Large intestine (tissue), 3 donors: ENCODE results near the gene TTC24. TPM values are rescaled to one million over a fixed set of nuclear protein-coding genes. Genes with fewer than 3 reads are reported as not detected.
"Not testable (repeated sequence)": the region's sequence is repeated elsewhere in the genome, so short reads cannot be mapped to it uniquely, and the experiment has no call there.

ENCODE experiments used
- DNase-seq, 2 donors: peaks; one replicate each; pipeline versions ENCODE4 v3.0.0 to v3.0.0-alpha.2; 2013
- H3K27ac ChIP-seq: one replicate; pipeline ENCODE4 v1.5.1; 2013; ENCODE audit warnings: low read length
- H3K27me3 ChIP-seq: 2 replicates; pipeline ENCODE4 v1.6.1; 2013; ENCODE audit warnings: low read length; ENCODE audit not compliant: control insufficient read depth, insufficient read depth
- H3K36me3 ChIP-seq: 2 replicates; pipeline ENCODE4 v1.6.1; 2013; ENCODE audit warnings: low read length; ENCODE audit not compliant: control insufficient read depth, insufficient read depth
- H3K4me1 ChIP-seq: one replicate; pipeline ENCODE4 v1.6.1; 2013; ENCODE audit warnings: low read length; ENCODE audit not compliant: control insufficient read depth, insufficient read depth
- H3K4me3 ChIP-seq: one replicate; pipeline ENCODE4 v1.5.1; 2013; ENCODE audit warnings: low read length
- H3K9me3 ChIP-seq: one replicate; pipeline ENCODE4 v1.6.1; 2013; ENCODE audit warnings: mild to moderate bottlenecking, low read depth, low read length, moderate library complexity; ENCODE audit not compliant: control insufficient read depth
- WGBS: methylation state at CpG from one replicate; pipeline ENCODE4 v1.1.5; 2013; ENCODE audit warnings: low lambda C conversion rate; ENCODE audit not compliant: insufficient coverage; 5-methylcytosine and 5-hydroxymethylcytosine counted together
- polyA plus RNA-seq: library from polyadenylated mRNA; unstranded; fragments of 120-200 nt; gene quantifications from one replicate; pipeline ENCODE4 v1.2.1, GENCODE V29; 2013

Gene TTC24
- polyA plus RNA-seq, 1 donor, result 0.15 TPM

DNA sequence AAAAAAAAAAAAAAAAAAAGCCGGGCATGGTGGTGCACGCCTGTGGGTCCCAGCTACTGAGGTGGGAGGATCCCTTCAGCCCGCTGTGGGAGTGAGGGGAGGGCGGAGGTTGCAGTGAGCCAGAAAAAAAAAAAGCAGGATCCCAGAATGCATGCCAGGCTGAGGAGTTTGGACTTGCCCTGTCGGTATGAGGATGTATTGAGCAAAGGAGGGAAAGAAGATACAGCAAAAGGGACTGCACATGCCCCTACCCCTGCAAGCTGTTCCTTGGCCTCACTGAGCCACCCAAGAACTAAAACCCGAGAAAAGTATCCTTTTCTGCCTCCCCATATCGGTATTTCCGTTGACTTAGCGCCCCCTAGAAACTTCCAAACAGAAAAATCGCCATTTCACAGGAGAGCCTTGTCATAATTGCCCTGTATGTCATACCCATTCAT lies 23.1 kb downstream of the TTC24 start:
- H3K27me3 ChIP-seq, result no peaks in the 10 kb centered on the region
- no peak for DNase-seq

DNA sequence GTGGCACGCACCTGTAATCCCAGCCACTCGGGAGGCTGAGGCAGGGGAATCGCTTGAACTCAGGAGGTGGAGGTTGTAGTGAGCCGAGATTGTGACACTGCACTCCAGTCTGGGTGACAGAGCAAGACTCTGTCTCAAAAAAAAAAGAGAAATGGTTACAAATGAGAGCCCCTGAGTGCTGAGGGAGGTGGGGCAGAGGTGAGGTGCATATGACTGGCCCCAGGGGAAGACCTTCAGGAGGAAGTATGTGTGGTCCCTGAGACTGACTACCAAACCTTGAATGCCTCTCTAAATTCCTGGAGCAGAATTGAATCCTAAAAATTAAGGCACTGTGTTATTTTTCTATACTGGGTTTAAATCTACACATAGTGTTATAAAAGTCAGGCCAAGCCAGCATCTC lies 27.8 kb downstream of the TTC24 start:
- H3K4me1 ChIP-seq, H3K36me3 ChIP-seq, H3K27me3 ChIP-seq, H3K4me3 ChIP-seq, H3K27ac ChIP-seq, H3K9me3 ChIP-seq, DNase-seq: not testable (repeated sequence)
- no CpG with 5 or more reads among the region's 4 CpGs for WGBS

More for the DNA sequence above, 23.1 kb downstream of the TTC24 start:
- Histone ChIP-seq H3K9me3 (no peaks in the 10 kb centered on the region), H3K27ac (no peak overlapping the region), H3K4me3 (no peak overlapping the region), H3K4me1 (peaks cover 6% of the 10 kb centered on the region), H3K36me3 (peaks cover 13% of the 10 kb centered on the region)
- 20% methylated on average over 1 of the region's 10 CpGs for WGBS

GRCh38 chr1:156608036-156608674 lies 28.6 kb downstream of the TTC24 start:
- no peaks in the 10 kb centered on the region for H3K9me3 ChIP-seq
- no peak overlapping the region for H3K4me3 ChIP-seq
- peaks cover 6% of the 10 kb centered on the region for H3K4me1 ChIP-seq
- peak; percentile 60 for DNase-seq
- no peaks in the 10 kb centered on the region for H3K36me3 ChIP-seq
- WGBS, result 19% methylated on average over 2 of the region's 7 CpGs
- H3K27me3 ChIP-seq, result no peaks in the 10 kb centered on the region
- no peak overlapping the region for H3K27ac ChIP-seq

DNA sequence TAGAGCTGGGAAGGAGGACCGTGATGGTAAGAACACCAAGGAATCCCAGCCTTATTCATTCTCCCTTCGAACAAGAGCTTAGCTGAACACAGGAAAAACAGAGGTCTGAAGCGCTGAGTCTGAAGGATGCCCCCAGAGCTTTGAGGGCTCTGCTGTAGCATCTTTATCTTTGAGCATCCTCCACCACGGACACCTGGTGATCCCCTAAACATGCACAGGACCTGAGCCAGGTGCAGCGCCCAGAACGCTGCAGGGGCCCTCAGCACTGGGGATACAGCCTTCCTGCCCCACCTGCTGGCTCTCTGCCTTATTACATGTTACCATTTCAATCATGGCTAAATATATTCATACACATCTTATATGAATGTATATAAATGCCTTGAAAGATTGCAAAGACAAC lies 29.5 kb downstream of the TTC24 start:
- H3K27ac ChIP-seq, result no peak overlapping the region
- H3K9me3 ChIP-seq, result no peaks in the 10 kb centered on the region
- WGBS, result no CpG with 5 or more reads among the region's 6 CpGs
- no peaks in the 10 kb centered on the region for H3K36me3 ChIP-seq
- peak; percentile 31 to 35 for DNase-seq
- H3K27me3 ChIP-seq, result no peaks in the 10 kb centered on the region
- H3K4me3 ChIP-seq, result no peak overlapping the region
- H3K4me1 ChIP-seq, result peaks cover 6% of the 10 kb centered on the region

DNA sequence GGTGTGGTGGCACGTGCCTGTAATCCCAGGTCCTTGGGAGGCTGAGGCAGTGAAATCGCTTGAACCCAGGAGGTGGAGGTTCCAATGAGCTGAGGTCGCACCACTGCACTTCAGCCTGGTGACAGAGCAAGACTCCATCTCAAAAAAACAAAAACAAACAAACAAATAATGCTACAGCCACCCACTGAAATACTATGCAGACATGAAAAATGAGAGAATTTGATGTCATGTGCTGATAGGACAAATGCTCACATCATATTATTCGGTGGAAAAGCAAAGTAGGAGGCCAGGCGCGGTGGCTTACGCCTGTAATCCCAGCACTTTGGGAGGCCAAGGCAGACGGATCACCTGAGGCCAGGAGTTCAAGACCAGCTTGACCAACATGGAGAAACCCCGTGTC lies 30.5 kb downstream of the TTC24 start:
- H3K36me3 ChIP-seq, DNase-seq, H3K4me1 ChIP-seq, H3K27ac ChIP-seq, H3K4me3 ChIP-seq, H3K9me3 ChIP-seq, H3K27me3 ChIP-seq: not testable (repeated sequence)
- WGBS, result no CpG with 5 or more reads among the region's 9 CpGs

DNA sequence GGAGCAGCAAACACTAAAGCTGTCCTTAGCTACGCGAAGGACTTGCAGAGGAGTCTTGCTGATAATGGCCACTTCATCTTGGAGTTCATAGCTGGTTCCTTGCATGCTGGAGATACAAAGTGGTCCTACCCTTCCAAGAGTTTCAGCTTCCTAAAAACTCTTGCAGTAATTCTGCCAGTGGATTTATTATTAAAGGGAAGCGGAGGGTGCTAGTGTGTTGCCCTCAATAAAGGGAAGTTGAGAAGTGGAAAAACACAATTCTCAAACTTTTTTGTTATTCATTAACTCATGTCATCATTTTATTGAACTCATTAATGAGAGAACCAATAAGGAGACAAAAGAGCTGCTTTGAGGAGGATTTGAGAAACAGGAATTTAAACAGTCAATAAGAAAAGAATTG lies 33.1 kb downstream of the TTC24 start:
- Histone ChIP-seq H3K4me1 (peaks cover 13% of the 10 kb centered on the region), H3K36me3 (no peaks in the 10 kb centered on the region), H3K27ac (no peak overlapping the region), H3K4me3 (no peak overlapping the region), H3K9me3 (no peaks in the 10 kb centered on the region), H3K27me3 (no peaks in the 10 kb centered on the region)
- WGBS, result 20% methylated on average over 1 of the region's 3 CpGs
- DNase-seq, result peak in 1 of 2 donors; percentile 60

DNA sequence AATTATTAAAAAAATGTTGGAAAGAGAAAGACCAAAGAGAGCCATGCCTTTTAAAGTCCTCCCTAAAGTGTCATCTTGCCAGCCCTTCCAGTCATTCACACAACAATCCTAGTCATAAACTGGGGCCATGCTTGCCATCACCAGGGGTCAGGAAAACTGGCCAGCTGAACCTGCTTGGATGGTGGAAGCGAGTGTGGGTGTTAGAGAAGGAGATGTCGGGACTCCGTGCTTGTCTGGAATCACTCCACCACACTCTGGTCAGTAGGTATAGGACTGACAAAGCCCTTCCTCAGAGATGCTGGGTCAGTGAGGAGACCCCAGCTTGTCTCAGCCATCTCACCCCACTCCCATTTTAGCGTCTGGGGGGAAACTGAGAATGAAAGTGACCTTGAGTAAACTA lies 36.4 kb downstream of the TTC24 start:
- Histone ChIP-seq H3K4me1 (peaks cover 13% of the 10 kb centered on the region), H3K27ac (no peak overlapping the region), H3K36me3 (no peaks in the 10 kb centered on the region), H3K4me3 (no peak overlapping the region), H3K27me3 (peaks cover 19% of the 10 kb centered on the region), H3K9me3 (no peaks in the 10 kb centered on the region)
- no CpG with 5 or more reads among the region's 4 CpGs for WGBS
- no peak for DNase-seq

GRCh38 chr1:156616463-156616862 lies 36.9 kb downstream of the TTC24 start:
- no peak overlapping the region for H3K27ac ChIP-seq

GRCh38 chr1:156618853-156619581 lies 39.5 kb downstream of the TTC24 start, which contains the start of gene HAPLN2:
Gene HAPLN2, plus strand, starts transcription at chr1:156619415. Its CDS starts 4,076 bp downstream, at chr1:156623491.
- peaks cover 41% of the 10 kb centered on the region for H3K27me3 ChIP-seq
- no peak within 1 kb of the TSS for H3K27ac ChIP-seq
- H3K4me1 ChIP-seq, result peaks cover 11% of the 10 kb centered on the region
- no peak for DNase-seq
- WGBS, result no CpG with 5 or more reads among the region's 7 CpGs
- H3K4me3 ChIP-seq, result no peak within 1 kb of the TSS
- no peaks in the 10 kb centered on the region for H3K36me3 ChIP-seq
- peaks cover 4% of the 10 kb centered on the region for H3K9me3 ChIP-seq

More at GRCh38 chr1:156616463-156616862, 36.9 kb downstream of the TTC24 start:
- DNase-seq, result peak in 1 of 2 donors; percentile 61
- WGBS, result no CpG with 5 or more reads among the region's 5 CpGs
- Histone ChIP-seq H3K4me1 (peaks cover 13% of the 10 kb centered on the region), H3K36me3 (no peaks in the 10 kb centered on the region), H3K4me3 (no peak overlapping the region), H3K27me3 (peaks cover 22% of the 10 kb centered on the region), H3K9me3 (no peaks in the 10 kb centered on the region)

GRCh38 chr1:156619582-156619955 lies 40.0 kb downstream of the TTC24 start:
- Histone ChIP-seq H3K36me3 (no peaks in the 10 kb centered on the region), H3K27me3 (peaks cover 46% of the 10 kb centered on the region), H3K27ac (no peak overlapping the region), H3K4me3 (no peak overlapping the region), H3K4me1 (peaks cover 14% of the 10 kb centered on the region), H3K9me3 (peaks cover 8% of the 10 kb centered on the region)
- WGBS, result no CpG with 5 or more reads among the region's 6 CpGs
- DNase-seq, result no peak
